ENCODE measurements around the gene VPS41.

Gene VPS41

DNA sequence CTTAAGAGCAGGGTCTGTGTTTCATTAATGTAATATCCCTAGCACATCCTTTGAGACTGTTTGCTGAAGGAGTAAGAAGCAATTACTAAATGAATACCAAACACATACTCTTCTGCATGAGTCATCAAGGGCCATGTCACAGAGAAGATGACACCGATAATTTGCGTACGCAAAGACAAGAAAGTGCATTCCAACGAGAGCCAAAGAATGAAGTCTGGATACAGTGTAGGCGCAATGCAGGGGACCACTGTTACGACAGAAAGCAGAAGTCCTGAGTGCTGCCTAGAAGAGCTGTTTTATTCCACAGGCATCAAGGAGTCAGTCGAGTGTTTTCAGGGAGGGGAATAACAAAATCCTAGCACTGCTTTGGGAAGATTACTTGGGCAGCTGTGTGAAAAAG is 62.7 kb downstream of the VPS41 start:
- no peak for DNase-seq (ENCODE audit: extremely low read depth, low read depth)
- TF ChIP-seq, protein P1, sequence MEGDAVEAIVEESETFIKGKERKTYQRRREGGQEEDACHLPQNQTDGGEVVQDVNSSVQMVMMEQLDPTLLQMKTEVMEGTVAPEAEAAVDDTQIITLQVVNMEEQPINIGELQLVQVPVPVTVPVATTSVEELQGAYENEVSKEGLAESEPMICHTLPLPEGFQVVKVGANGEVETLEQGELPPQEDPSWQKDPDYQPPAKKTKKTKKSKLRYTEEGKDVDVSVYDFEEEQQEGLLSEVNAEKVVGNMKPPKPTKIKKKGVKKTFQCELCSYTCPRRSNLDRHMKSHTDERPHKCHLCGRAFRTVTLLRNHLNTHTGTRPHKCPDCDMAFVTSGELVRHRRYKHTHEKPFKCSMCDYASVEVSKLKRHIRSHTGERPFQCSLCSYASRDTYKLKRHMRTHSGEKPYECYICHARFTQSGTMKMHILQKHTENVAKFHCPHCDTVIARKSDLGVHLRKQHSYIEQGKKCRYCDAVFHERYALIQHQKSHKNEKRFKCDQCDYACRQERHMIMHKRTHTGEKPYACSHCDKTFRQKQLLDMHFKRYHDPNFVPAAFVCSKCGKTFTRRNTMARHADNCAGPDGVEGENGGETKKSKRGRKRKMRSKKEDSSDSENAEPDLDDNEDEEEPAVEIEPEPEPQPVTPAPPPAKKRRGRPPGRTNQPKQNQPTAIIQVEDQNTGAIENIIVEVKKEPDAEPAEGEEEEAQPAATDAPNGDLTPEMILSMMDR (IDR thresholded peaks at IDR 0.05; ENCODE audit: low read depth, low read length, missing control alignments) = no peak
- H3K4me3 ChIP-seq (replicated peaks; ENCODE audit: low read depth, low read length) = no peak overlapping the region

DNA sequence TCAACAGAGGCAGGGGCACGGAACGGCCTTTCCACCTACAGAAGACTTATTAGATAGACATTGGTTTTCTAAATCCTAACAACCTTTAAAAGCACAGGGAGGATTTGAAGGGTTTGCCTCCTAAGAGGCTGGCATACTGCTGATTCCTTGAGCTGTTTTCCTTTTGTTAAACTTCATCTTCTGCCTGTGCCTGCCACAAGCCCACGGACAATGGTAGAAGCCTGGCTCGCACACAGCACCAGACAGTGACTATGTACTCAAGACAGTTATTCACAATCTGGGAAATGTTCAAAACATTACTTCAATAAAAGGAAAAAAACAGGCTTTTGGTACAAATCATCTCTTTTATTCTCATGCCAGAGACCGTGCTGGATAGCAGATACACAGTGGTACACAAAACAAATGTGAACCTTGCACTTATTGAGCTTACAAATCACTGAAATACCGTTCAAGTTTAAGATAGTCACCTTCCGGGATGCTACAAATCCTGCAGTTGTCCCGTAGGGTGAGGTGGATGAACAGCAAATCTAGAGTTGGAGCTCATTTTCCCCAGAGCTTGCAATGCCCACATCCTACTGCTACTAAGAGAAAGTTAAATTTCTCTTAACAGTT is 63.9 kb downstream of the VPS41 start:
- TF ChIP-seq, protein P1 (IDR thresholded peaks at IDR 0.05; ENCODE audit: low read depth, low read length, missing control alignments) = no peak
- H3K4me3 ChIP-seq (replicated peaks; ENCODE audit: low read depth, low read length) = no peak overlapping the region
- no peak for DNase-seq (ENCODE audit: extremely low read depth, low read depth)

DNA sequence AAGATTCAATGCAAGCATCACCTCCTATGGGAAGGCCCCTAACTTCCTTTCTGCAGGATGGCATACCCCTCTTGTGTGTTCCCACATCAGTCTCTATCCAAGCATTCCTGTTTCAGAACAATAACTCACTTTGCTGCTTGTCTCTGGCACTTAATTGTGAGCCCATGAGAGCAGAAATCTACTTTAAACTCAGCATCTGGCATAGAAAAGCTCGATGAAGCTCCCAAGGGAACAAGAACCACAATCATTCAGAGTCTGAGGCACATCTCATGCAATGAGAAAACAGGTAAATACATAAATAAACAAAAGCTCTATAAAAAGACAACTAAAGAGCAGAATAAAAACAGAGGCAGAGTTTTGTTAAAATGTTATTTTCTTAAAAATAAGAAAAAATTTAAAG is 66.2 kb downstream of the VPS41 start:
- TF ChIP-seq, protein P1 (IDR thresholded peaks at IDR 0.05; ENCODE audit: low read depth, low read length, missing control alignments) = no peak
- no peak overlapping the region for H3K4me3 ChIP-seq (replicated peaks; ENCODE audit: low read depth, low read length)
- DNase-seq (ENCODE audit: extremely low read depth, low read depth) = no peak

DNA sequence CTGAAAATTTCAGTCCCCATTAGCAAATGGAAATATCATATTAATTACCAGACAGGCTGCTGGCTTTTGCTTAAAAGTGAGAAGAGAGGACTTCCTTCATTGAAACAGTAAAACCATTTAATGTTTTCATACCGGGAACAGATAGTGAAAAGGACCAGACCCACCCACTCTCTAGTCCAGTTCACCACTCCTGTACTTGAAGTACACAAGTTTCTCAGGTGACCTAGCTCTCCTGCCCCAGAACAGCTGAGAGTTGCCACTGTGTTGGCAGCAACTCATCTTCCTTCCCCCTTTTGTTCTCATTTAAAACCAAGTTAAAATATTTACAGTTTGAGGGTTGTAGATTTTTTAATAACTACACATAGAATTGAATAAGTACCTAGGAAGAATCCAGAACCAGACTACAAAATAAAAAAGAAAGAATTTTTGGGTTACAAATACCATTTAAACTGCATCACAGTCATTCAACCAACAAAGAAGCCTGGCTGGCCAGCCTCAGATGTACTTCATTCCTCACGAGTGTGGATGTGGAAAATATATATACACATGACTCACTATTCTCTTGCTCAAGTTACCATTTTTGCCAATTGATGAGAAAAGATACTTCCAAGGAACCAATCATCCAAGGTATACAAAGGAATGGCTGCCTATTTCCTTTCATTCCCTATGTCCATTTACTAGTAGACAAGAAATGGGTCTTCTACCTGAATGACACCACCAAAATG is 68.1 kb downstream of the VPS41 start:
- H3K4me3 ChIP-seq (replicated peaks; ENCODE audit: low read depth, low read length) = no peak overlapping the region
- TF ChIP-seq, protein P1 (IDR thresholded peaks at IDR 0.05; ENCODE audit: low read depth, low read length, missing control alignments) = no peak
- DNase-seq (ENCODE audit: extremely low read depth, low read depth) = no peak

DNA sequence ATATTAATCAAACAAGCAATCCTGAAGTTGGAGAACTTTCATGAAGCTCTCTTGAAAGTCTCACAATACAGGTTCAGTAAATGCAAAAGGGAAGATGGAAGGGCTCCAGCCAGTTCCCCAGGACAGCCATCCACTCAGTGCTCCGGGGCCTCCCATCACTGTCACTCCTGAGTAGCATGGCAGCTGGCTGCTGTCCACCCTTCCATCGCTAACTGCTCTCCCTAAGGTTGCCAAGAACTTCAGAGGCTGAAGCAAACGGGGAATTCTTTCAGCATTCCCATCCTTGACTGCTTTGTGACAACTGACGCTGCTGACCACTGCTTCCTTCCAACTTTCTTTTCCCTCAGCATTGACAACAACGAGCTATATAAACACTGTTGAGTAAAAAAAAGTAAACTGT is 69.1 kb downstream of the VPS41 start:
- no peak overlapping the region for H3K4me3 ChIP-seq (replicated peaks; ENCODE audit: low read depth, low read length)
- TF ChIP-seq, protein P1 (IDR thresholded peaks at IDR 0.05; ENCODE audit: low read depth, low read length, missing control alignments) = no peak
- no peak for DNase-seq (ENCODE audit: extremely low read depth, low read depth)

DNA sequence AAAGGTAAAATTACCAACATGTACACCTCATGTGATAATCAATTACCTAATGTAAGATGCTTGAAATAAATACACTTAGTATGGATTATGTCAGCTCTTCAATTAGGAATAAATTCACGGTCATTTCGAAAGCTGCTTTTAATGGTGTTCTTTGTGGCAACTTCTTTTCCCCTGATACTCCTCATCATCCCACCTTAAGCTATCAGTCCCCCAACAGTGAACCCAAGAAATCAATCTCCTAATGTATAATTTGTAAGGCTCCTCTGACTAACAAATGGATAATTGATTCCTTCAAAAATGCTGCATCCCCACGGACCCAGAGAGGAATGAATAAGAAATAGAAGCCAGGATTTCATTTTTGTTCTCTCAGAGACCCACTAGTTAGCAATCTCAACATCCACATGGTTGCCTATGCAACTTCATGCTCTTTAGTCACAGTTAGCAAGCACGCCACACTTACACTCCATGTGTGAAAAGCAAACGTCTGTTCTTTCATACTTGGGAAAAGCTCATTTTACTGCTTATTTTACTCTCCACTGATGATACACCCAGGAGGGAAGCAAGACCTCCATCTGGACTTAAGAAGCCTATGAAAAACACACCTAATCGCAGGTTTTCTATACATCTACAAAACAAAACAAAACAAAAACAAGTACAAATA is 70.1 kb downstream of the VPS41 start:
- TF ChIP-seq, protein P1 (IDR thresholded peaks at IDR 0.05; ENCODE audit: low read depth, low read length, missing control alignments) = no peak
- no peak overlapping the region for H3K4me3 ChIP-seq (replicated peaks; ENCODE audit: low read depth, low read length)
- DNase-seq (ENCODE audit: extremely low read depth, low read depth) = no peak

Measured in HFF-Myc (cell line).